GM21529 (cell line): ENCODE measurements around the gene PAK1.
"Not testable (repeated sequence)": the region's sequence is repeated elsewhere in the genome, so short reads cannot be mapped to it uniquely, and the experiment has no call there.

Source experiments
- ATAC-seq: cut with Tn5 transposase; IDR thresholded peaks from one replicate; pipeline ENCODE4 v1.9.1; 2021; ENCODE audit not compliant: unreplicated experiment

Gene PAK1

GRCh38 chr11:77407613-77408012 is 66.3 kb downstream of the PAK1 start:
- no peak for ATAC-seq

- ATAC-seq = no peak
These were observed 67.5 kb downstream of the PAK1 start for GRCh38 chr11:77406396-77406795.

- ATAC-seq = no peak
These were observed 70.7 kb downstream of the PAK1 start for GRCh38 chr11:77403211-77403610.

GRCh38 chr11:77402218-77402556 is 71.7 kb downstream of the PAK1 start:
- ATAC-seq = no peak

GRCh38 chr11:77401486-77402217 is 72.2 kb downstream of the PAK1 start:
- no peak for ATAC-seq

- ATAC-seq = no peak
These were observed 73.0 kb downstream of the PAK1 start for GRCh38 chr11:77400775-77401449.

- no peak for ATAC-seq
These were observed 73.6 kb downstream of the PAK1 start for GRCh38 chr11:77400271-77400670.

GRCh38 chr11:77397631-77398030 is 76.3 kb downstream of the PAK1 start:
- ATAC-seq = no peak

GRCh38 chr11:77396911-77397310 is 77.0 kb downstream of the PAK1 start:
- ATAC-seq = no peak

GRCh38 chr11:77396305-77396704 is 77.6 kb downstream of the PAK1 start:
- ATAC-seq = no peak

- ATAC-seq = no peak
These were observed 78.3 kb downstream of the PAK1 start for GRCh38 chr11:77395460-77396173.

- ATAC-seq = no peak
These were observed 81.1 kb downstream of the PAK1 start for GRCh38 chr11:77392842-77393241.

- ATAC-seq = no peak
These were observed 86.2 kb downstream of the PAK1 start for GRCh38 chr11:77387701-77388100.

- ATAC-seq = no peak
These were observed 87.7 kb downstream of the PAK1 start for GRCh38 chr11:77386178-77386577.

- not testable (repeated sequence) for ATAC-seq
These were observed 88.6 kb downstream of the PAK1 start for GRCh38 chr11:77385255-77385771.

- no peak for ATAC-seq
These were observed 89.3 kb downstream of the PAK1 start for GRCh38 chr11:77384571-77384970.

GRCh38 chr11:77383349-77383748 is 90.5 kb downstream of the PAK1 start:
- ATAC-seq = not testable (repeated sequence)

GRCh38 chr11:77381729-77382665 is 91.9 kb downstream of the PAK1 start:
- no peak for ATAC-seq

GRCh38 chr11:77379934-77380333 is 94.0 kb downstream of the PAK1 start:
- no peak for ATAC-seq

- ATAC-seq = no peak
These were observed 94.6 kb downstream of the PAK1 start for GRCh38 chr11:77379253-77379652.

GRCh38 chr11:77377734-77378133 is 96.2 kb downstream of the PAK1 start:
- no peak for ATAC-seq
